NCI-H2107 (cell line): Measurements from ENCODE around the gene COG2.
"Not testable (repeated sequence)": the region's sequence is repeated elsewhere in the genome, so short reads cannot be mapped to it uniquely, and the experiment has no call there.

Source experiments
- DNase-seq: peaks from one replicate; lab custom pipeline; 2025; lab: John Stamatoyannopoulos, UW

Gene COG2

DNA sequence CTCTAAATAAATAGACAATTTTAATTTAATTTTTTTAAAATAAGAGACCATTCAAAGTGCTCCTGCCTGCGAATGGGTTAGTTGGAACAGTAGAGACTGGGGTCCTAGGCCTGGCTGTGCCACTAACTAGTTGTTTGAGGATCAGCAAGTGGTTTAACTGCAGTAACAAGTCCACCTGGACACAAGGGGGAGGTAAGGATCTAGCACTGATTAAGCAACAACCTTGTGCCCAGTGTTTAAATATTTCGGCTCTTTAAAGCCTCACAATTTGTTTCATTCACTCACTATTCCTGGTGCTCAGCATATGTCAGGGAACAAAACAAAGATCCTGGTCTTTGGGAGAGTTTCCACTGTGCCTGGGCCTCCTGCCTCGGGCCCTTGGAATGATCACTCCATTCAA, 73.2 kb downstream of the COG2 start:
- DNase-seq: no peak

DNA sequence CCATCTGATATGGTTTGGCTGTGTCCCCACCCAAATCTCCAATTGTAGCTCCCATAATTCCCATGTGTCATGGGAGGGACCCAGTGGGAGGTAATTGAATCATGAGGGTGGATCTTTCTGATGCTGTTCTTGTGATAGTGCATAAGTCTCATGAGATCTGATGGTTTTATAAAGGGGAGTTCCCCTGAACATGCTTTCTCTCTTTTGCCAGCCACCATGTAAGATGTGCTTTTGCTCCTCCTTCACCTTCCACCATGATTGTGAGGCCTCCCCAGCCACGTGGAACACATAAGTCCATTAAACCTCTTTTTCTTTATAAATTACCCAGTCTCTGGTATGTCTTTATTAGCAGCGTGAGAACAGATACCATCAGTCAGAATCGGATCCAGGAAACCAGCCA, 74.2 kb downstream of the COG2 start:
- not testable (repeated sequence) for DNase-seq

DNA sequence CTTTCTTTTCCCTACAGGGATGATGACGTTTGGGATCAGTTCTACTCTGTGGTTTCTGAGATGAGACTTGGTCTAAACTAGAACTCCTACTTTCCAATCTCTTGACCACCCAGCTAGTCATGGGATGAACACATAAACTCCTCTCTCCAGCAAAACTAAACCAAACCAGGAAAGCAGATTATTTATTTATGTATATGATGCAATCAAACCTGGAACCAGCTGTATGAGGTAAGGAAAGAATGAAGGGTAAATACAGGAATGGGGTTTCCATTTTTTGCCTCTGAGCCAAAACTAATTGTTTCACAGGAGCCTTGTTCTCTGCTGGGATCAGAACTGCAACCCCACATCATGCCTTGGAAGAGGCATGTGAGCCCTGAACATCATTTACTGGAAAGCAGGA, 75.0 kb downstream of the COG2 start:
- DNase-seq: no peak

DNA sequence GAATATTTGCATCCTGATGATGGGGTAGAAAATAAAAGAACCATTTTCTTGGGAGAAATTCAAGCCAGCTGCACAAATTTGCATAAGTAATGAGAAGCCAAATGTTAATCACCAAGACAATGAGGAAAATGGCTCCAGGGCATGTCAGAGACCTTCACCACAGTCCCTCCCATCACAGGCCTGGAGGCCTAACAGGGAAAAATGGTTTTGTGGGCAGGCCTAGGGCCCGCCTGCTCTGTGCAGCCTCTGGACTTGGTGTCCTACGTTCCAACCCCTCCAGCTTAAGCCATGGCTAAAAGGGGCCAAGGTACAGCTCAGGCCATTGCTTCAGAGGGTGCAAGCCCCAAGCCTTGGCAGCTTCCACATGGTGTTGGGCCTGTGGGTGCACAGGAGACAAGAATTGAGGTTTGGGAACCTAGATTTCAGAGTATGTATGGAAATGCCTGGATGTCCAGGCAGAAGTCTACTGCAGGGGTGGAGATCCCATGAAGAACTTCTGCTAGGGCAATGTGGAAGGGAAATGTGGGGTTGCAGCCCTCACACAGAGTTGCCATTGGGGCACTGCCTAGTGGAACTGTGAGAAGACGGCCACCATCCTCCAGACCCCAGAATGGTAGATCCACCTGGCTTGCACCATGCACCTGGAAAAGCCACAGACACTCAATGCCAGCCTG, 79.7 kb downstream of the COG2 start:
- DNase-seq: not testable (repeated sequence)

DNA sequence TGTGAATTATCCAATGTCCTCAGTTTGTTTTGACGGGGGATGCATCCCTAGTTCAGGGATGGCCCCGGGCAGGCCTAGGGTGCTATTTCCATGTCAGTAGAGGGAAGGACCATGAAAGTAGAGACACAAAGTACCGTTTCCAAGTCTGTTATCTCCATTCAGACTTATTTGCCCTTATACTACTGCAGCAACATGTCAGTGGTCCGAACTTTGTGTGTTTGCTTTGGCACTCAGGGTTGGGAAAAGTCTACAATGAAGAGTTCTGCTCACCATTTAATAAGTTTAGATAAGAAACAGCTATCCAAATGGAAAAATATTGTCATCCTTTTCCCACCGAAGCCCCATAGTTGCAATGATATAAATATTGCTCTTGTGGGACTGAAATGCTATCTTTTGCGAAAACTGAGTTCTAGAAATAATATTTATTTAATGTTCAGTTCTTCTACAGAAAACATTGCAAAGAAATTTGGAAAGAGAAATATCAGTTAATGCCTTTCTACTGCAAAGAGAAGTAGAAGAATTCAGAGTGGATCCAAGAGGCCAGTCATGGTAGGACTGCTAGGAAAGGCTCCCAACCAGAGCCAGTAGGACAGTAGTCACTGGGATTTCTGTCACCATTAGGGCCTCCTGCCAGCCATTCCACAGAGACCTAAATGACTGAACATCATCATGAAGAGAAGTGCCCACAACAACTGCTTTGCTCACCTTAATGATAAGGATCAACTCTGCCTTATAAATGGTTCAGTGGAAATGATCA, 83.2 kb downstream of the COG2 start:
- no peak for DNase-seq

DNA sequence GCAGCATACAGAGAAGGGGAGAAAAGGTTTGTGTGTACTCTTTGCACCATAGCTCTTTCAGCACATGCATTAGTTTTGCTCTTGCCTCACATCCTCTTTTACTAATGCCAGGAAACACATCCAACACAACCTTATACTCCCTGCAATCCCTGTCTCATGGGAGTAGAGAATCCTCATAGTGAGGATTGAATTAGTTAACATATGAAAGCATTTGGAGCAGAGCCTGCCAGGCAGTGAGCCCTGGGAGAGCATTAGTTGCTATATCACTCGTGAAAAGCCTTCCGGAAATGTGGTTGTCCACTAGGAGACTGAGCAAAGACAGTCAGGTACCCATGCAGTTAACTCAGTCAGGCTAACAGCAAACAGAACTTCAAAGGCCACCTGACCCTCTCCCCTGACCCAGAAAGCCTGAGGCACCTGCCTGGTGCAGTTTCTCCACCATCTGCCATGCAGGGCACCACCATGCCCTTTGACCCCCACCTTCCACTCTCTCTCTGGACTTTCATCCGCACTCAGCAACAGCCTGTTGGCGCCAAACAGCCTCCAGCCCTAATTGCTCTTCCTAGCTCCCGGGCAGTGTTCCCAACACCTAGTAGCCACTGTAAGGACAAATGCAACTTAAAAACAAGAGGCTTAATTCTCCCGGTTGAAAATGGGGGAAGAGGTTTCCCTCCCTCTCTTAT, 86.6 kb downstream of the COG2 start:
- DNase-seq: no peak

DNA sequence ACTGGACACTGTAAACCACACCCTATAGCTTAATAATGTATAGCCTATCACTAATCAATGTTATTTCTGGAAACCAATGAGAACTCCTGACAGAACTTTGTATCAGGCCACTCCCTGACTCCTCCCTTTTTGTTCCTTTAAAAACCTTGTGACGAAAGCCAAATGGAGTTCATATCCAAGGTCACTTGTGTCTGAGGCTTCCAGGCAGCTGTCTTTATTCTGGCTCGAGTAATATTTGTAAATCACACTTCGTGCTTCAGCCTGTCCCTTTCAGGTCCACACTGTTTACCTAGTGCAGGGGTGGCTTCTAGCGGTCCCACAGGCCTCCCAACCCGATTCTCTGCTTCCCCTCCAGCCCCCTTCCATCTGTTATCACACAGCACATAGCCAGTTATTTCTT, 88.7 kb downstream of the COG2 start:
- DNase-seq: no peak

DNA sequence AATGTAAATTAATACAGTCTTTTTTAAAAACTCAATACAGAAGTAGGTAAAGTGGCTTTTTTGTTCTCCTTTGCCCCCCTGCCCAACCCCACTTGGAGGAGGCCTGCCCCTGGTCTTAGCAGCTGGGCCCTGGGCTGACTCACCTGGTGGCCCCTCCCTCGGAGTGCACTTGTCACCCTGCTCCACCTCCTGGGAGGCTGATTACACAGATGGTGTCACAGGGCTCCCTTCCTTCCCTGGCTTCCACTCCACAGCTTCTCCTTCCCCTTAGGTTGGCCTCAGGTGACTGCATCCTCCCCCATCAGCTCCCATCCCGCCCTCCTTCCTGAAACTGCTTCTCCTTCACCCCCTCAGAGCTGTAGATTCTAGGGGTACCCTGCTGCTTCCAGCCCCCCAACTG, 93.2 kb downstream of the COG2 start:
- DNase-seq: peak; percentile 46

DNA sequence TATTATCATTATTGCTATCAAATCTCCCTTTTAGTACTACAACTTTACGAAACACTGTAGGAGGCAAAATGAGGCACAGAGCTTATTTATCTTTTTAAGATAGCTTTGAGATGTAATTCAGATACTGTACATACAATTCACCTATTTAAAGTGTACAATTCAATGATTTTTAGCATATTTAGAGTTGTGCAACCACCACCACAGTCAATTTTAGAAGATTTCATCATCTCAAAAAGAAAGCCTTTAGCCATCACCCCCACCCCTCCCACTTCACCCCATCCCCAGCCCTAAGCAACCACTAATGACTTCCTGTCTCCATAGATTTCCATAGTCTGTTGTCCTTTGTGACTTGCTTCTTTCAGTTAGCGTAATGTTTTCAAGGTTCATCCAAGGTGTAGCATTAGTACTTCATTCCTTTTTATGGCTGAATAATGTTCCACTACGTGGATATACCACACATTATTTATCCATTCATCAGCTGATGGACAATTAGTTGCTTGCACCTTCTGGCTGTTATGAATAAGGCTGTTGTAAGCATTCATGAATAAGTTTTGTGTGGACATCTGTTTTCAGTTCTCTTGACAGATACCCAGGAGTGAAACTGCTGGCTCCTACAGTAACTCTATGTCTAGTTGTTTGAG, 95.5 kb downstream of the COG2 start:
- DNase-seq: no peak

DNA sequence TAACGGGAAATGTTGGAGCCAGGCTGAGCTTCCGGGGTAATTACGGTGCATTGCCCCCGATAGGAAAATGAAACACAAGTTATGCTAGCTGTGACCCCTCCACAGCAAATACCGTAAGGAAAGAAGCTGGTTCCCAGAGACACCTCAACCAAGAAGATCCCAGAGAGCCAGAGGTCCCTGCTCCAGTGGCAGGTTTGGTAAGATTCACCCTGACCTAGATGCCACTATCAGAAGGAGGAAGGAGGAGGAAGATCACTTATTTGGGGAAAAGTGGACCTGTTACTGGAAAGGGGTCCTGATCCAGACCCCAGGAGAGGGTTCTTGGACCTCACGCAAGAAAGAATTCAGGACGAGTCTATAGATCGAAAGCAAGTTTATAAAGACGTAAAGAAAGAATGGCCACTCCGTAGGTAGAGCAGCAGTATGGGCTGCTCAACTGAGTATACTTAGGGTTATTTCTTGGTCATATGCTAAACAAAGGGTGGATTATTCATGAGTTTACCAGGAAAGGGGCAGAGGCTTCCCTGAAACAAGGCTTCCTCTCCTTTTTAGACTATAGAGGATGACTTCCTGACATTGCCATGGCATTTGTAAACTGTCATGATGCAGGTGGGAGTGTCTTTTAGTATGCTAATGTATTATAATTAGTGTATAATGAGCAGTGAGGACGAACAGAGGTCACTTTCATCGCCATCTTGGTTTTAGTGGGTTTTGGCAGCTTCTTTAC, 97.4 kb downstream of the COG2 start:
- DNase-seq: no peak
